ENCODE results near the gene CCL24. TPM values are rescaled to one million over a fixed set of nuclear protein-coding genes. Genes with fewer than 3 reads are reported as not detected.
"Not testable (repeated sequence)": the region's sequence is repeated elsewhere in the genome, so short reads cannot be mapped to it uniquely, and the experiment has no call there.

Gene CCL24
- total RNA-seq, 1 donor from 2014 or later = not detected

GRCh38 chr7:75779035-75779434 is 34.6 kb downstream of the CCL24 start:
- H3K4me2 ChIP-seq (ENCODE audit: low read length) = peak overlapping the region; percentile 58
- not testable (repeated sequence) for H3K4me1 ChIP-seq (ENCODE audit: insufficient read depth, low read length); H3K4me1 Mint-ChIP-seq (ENCODE audit: low read depth, unreplicated experiment); H3K36me3 ChIP-seq (ENCODE audit: insufficient read depth, low read length); H3K27ac Mint-ChIP-seq (ENCODE audit: unreplicated experiment); FAIRE-seq; H2AFZ ChIP-seq (ENCODE audit: low read depth, low read length); DNase-seq (ENCODE audit: low read depth); H3K27ac ChIP-seq (ENCODE audit: low read depth, low read length); H3K9me3 ChIP-seq (ENCODE audit: insufficient read depth, low read depth, low read length); H3K9me3 Mint-ChIP-seq (ENCODE audit: unreplicated experiment); H3K36me3 Mint-ChIP-seq (ENCODE audit: low read depth, unreplicated experiment); H3K4me3 ChIP-seq (ENCODE audit: insufficient read depth, low read depth, low read length); H3K79me2 ChIP-seq (ENCODE audit: insufficient read depth, low read length); H3K9ac ChIP-seq (ENCODE audit: low read length); H3K27me3 ChIP-seq (ENCODE audit: insufficient read depth, low read length); H4K20me1 ChIP-seq (ENCODE audit: insufficient read depth, low read length)
- Mint-ChIP-seq H3K4me3 (ENCODE audit: unreplicated experiment) (peak overlapping the region; percentile 45), H3K27me3 (ENCODE audit: low read depth, unreplicated experiment) (peaks cover 32% of the 10 kb centered on the region)

DNA sequence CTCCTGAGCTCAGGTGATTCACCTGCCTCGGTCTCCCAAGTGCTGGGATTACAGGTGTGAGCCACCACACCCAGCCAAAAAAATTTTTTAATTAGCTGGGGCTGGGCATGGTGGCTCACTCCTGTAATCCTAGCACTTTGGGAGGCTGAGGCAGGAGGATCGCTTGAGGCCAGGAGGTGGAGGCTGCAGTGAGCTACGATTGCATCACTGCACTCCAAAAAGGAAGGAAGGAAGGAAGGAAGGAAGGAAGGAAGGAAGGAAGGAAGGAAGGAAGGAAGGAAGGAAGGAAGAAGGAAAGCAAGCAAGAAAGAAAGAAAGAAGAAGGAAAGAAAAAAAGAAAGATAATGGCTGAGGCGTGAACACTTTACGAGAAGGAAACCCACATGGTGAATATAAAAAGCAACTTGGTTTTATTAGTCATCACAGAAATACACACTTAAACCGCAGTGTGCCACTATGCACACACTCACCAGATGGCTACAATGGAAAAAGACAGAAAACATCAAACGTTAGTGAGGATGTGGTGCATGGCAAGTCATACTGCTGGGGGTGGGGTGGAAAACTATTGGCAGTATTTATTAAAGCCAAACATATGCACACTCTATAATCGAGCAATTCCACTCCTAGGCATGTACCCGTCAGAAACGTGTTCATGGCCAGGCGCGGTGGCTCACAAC is 37.2 kb downstream of the CCL24 start:
- no peaks in the 10 kb centered on the region for H3K9me3 Mint-ChIP-seq (ENCODE audit: unreplicated experiment)
- H3K4me2 ChIP-seq (ENCODE audit: low read length) = peak overlapping the region; percentile 41
- H3K4me1 Mint-ChIP-seq (ENCODE audit: low read depth, unreplicated experiment) = peaks cover 2% of the 10 kb centered on the region
- peak; percentile 88 for FAIRE-seq
- peak; percentile 98 for DNase-seq (ENCODE audit: low read depth)
- H3K27me3 Mint-ChIP-seq (ENCODE audit: low read depth, unreplicated experiment) = peaks cover 20% of the 10 kb centered on the region
- no peaks in the 10 kb centered on the region for H3K79me2 ChIP-seq (ENCODE audit: insufficient read depth, low read length)
- H3K36me3 Mint-ChIP-seq (ENCODE audit: low read depth, unreplicated experiment) = no peaks in the 10 kb centered on the region
- H3K27me3 ChIP-seq (ENCODE audit: insufficient read depth, low read length) = no peaks in the 10 kb centered on the region
- no peak overlapping the region for H2AFZ ChIP-seq (ENCODE audit: low read depth, low read length)
- no peak overlapping the region for H3K27ac Mint-ChIP-seq (ENCODE audit: unreplicated experiment)
- peaks cover 24% of the 10 kb centered on the region for H3K4me1 ChIP-seq (ENCODE audit: insufficient read depth, low read length)
- no peak overlapping the region for H3K9ac ChIP-seq (ENCODE audit: low read length)
- H3K4me3 ChIP-seq (ENCODE audit: insufficient read depth, low read depth, low read length) = no peak overlapping the region
- no peaks in the 10 kb centered on the region for H3K36me3 ChIP-seq (ENCODE audit: insufficient read depth, low read length)
- no peaks in the 10 kb centered on the region for H4K20me1 ChIP-seq (ENCODE audit: insufficient read depth, low read length)
- TF ChIP-seq EZH2 (IDR thresholded peaks at IDR 0.05; ENCODE audit: insufficient read depth, low read length) (no peak), CTCF (IDR thresholded peaks at IDR 0.05; ENCODE audit: insufficient read depth, low read depth, low read length) (no peak)
- H3K9me3 ChIP-seq (ENCODE audit: insufficient read depth, low read depth, low read length) = no peaks in the 10 kb centered on the region
- H3K27ac ChIP-seq (ENCODE audit: low read depth, low read length) = no peak overlapping the region
- no peak overlapping the region for H3K4me3 Mint-ChIP-seq (ENCODE audit: unreplicated experiment)

GRCh38 chr7:75773958-75774357 is 39.6 kb downstream of the CCL24 start:
- H3K27ac Mint-ChIP-seq (ENCODE audit: unreplicated experiment); H3K27me3 Mint-ChIP-seq (ENCODE audit: low read depth, unreplicated experiment); H3K4me3 Mint-ChIP-seq (ENCODE audit: unreplicated experiment); H3K36me3 ChIP-seq (ENCODE audit: insufficient read depth, low read length); H3K9me3 Mint-ChIP-seq (ENCODE audit: unreplicated experiment); H3K36me3 Mint-ChIP-seq (ENCODE audit: low read depth, unreplicated experiment); H3K9ac ChIP-seq (ENCODE audit: low read length); H3K4me1 Mint-ChIP-seq (ENCODE audit: low read depth, unreplicated experiment); H3K27ac ChIP-seq (ENCODE audit: low read depth, low read length); H3K4me2 ChIP-seq (ENCODE audit: low read length); H4K20me1 ChIP-seq (ENCODE audit: insufficient read depth, low read length); H3K9me3 ChIP-seq (ENCODE audit: insufficient read depth, low read depth, low read length); H2AFZ ChIP-seq (ENCODE audit: low read depth, low read length); H3K4me3 ChIP-seq (ENCODE audit: insufficient read depth, low read depth, low read length); H3K79me2 ChIP-seq (ENCODE audit: insufficient read depth, low read length); H3K27me3 ChIP-seq (ENCODE audit: insufficient read depth, low read length); FAIRE-seq; DNase-seq (ENCODE audit: low read depth): not testable (repeated sequence)
- peaks cover 23% of the 10 kb centered on the region for H3K4me1 ChIP-seq (ENCODE audit: insufficient read depth, low read length)

Data from astrocyte (in vitro differentiated cells and primary cell).